Non-pigmented ciliary epithelial cell (primary cell): ENCODE measurements around the gene EWSR1.
"Not testable (repeated sequence)": the region's sequence is repeated elsewhere in the genome, so short reads cannot be mapped to it uniquely, and the experiment has no call there.

Experiments
- DNase-seq: peaks from one replicate; pipeline ENCODE4 v3.0.0-alpha.2; 2010; ENCODE audit warnings: low read depth

The EWSR1 gene

GRCh38 chr22:29267858-29268510, at the start of gene EWSR1, which contains the start of gene RHBDD3:
EWSR1 (plus strand) TSS chr22:29268268; CDS start chr22:29268337, 69 bp downstream.
RHBDD3 (minus strand) TSS chr22:29267981; CDS start chr22:29265626, 2,355 bp downstream.
- peak; percentile 86 for DNase-seq

- no peak for DNase-seq
Measured at GRCh38 chr22:29218758-29219408, 49.2 kb upstream of the EWSR1 start.

DNA sequence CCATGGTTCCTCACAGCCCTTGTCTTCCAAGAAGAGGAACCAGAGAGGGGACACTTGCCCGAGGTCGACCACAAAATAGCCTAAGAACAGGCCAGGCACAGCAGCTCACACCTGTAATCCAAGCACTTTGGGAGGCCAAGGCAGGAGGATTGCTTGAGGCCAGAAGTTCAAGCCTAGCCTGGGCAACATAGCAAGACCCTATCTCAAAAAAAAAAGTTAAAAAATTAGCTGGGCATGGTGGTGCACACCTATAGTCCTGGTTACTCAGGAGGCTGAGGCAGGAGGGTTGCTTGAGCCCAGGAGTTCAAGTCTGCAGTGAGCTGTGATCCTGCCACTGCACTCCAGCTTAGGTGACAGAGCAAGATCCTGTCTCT, 48.7 kb upstream of the EWSR1 start:
- not testable (repeated sequence) for DNase-seq

DNA sequence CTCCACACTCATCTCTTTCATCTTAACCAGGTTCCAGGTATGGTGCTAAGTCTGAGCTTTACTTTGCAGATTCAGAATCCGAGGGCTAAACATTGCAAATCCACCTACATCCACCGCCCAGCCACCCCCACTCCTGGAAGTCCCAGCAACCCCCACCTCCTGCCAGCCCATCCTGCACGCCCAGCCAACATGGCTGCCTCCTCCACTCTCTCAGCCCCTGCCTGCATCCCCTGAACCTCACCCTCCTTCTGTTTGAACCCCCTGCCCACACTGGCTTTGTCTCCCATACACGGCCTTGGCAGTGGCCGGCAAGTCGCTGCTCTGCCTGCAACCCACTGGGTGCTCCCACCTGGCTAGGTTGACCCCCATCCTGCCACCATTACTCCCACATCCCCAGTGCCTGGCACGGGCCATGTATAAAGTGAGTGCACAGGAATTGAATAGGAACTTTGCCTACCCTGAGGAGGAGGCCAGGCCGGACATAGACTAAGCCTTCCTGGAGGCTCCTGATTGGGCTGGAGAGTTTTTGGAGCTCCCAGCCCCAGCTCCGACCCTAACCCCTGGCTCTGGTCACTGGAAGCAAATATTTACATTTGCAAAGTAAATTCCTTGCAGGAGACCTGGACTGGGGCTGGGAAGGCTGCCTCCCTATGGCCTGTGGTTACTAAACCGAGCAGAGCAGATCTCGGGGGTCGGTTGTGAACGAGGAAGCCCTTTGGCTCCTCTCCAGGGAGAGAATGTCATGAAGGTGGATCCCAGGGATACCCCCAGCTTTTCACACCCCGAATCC, 48.0 kb upstream of the EWSR1 start:
- no peak for DNase-seq

DNA sequence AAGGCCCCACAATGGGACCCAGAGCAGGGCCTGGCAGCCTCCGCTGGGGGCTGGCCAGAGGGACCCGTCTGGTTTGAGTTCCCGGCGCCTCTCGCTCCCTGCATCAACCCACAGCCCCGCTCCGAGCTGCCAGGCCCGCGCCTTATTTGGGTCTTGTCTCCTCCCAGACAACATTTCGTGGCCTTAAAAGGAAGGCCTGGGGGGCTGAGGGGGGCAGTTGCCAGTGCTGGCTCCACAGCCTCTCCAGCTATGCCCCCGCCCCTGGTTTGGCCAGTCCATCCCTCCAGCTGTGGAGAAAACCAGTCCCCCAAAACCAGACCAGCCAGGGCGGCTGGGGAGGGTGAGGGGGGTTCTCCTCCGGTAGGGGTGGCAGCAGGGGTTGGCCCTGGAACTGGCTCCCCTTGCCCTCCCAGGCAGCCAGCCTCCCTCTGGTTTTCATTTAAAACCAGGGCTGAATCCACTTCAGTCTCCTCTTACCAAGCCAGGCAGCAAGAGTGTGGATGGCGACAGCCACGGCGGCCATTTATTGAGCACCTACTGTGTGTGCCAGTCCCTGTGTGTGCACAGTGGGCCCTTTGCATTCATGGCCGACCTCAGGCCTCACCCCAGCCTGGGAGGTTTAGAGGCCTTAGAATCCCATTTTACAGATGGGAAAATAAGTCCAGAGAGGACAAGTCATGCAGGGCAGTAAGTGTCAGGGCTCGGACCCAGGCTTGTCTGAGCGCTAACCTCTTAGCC, 43.8 kb upstream of the EWSR1 start:
- no peak for DNase-seq

DNA sequence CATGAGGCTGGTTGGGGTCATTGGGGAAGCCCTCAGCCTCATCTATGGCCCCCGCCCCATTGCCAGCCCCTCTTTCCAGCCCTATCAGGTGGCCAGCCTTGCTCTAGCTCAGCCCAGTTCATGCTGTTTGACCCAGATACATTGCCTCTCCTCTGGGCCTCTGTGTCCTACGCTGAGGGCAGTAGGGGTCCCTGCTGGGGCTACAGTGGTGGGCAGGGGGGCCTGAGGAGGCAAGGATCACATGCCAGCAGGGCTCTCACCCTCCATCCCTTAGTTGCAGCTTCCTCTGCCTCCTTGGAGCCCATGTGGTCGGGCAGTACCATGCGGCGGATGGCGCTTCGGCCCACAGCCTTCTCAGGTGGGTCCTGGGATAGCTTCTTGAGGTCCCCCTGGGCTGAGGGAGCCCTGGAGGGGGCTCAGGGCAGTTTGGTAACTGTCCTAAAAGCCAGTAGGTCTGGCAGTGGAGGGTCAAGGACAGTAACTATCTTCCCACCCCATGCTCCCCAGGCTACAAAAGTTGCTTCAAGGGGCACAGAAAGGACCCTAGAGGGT, 43.1 kb upstream of the EWSR1 start:
- DNase-seq = no peak

GRCh38 chr22:29225422-29226090, 42.5 kb upstream of the EWSR1 start:
- DNase-seq = no peak

DNA sequence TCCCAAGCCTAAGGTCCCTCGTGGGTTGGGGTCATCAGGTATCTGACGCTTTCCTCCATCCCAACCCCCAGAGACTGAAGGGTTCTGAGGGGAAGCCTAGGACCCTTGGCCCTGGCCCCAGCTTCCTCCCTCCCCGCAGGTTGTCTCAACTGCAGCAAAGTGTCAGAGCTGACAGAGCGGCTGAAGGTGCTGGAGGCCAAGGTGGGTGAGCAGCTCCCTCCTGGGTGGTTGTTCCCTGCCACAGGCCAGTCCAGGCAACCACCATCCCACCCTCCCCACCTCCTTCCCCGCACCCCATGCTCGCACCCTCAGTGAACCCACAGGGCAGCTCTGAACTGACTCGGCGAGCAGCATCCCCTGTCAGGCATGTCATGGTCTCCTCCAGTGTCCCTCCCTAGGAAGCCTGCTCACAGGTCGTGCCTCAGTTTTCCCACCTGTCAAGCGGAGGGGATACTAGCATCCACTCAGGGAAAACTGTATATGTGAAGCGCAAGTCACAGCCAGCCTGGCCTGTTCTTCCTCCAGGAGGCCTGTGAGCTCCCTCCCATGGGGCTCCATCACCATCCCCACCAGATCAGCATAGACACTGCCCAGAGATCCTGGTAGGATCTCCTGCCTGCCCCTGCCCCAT, 41.6 kb upstream of the EWSR1 start:
- DNase-seq = no peak

- no peak for DNase-seq
Measured at GRCh38 chr22:29230972-29231875, 36.8 kb upstream of the EWSR1 start.

DNA sequence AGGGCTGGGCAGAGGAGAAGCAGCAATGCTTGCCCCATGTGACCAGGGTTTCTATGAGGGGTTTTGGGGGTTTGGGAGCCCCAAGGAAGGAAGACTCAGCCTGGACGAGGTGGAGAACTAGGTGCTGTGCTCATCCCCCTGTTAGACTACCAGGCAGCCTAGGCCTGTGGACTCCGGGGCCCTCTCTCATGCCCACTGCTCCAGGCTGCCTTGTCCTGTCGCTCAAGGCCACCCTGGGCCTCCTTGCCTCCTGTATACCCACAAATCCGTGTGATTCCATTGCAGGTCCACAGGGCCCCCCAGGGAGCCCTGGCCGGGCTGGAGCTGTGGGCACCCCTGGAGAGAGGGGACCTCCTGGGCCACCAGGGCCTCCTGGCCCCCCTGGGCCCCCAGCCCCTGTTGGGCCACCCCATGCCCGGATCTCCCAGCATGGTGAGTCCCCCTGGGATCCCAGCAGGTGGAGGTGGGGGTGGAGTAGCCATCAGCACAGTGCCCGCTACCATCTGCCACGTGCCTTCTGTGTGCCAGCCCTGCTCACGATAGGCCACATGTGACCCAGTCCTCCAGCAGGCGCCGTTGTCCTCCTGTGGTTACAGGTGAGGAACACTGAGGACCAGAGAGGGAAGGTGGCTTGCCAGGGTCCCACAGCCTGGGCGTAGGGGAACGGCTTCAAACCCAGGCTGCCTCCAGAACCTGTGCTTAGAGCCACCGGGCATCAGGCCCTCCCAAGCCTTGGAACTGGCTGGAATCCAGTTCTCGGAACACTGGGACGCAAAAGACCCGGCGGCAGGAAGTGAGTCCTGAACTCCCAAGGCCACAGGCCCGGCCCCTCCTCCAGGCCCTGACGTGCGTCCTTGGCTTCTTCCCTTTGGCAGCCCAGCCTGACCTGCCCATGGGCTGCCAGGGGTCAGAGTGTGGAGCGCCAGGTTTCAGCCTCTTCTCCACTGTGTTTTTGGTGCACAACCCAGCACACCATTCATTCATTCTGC, 35.8 kb upstream of the EWSR1 start:
- no peak for DNase-seq

GRCh38 chr22:29233277-29233877, 34.7 kb upstream of the EWSR1 start:
- DNase-seq = no peak

DNA sequence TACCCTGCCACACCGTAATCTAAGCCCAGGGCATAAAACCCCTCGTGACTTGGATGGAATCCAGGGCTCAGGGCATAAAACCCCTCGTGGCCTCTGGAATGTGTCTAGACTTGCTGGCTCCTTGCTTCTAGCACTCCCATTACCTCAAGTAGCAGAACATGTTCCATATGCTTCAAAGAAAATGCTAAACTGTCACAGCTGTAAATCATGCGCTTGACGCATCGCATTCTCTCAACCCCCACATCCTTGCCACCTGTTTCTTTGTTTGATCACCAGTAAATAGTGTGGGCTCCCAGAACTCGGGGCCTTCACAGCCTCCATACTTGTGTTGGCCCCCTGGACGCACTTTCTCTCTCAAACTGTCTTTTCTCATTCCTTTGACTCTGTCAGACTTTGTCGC, 27.6 kb upstream of the EWSR1 start:
- not testable (repeated sequence) for DNase-seq

DNA sequence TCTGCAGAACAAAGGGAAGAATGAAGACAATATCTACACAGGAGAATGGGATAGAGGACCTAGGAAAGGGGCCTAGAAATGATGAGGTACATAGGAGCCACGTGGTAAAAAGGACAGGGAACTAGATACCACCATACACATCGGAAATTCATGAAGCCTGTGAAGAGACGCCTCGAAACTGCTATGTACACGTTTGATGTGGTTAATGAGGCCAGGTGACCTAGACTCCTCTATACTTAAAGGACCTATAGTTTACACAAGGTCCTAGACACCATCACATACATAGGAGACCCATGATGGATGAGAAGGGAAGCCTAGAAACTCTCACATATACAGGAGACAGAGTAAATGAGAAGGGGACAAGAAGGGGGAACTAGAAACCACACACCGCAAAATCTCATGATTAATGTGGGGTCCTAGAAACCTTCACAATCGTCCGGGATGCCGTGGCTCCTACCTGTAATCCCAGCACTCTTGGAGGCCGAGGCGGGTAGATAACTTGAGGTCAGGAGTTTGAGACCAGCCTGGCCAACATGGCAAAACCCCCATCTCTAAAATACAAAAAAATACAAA, 24.1 kb upstream of the EWSR1 start:
- DNase-seq = no peak

GRCh38 chr22:29244785-29245625, 23.1 kb upstream of the EWSR1 start:
- DNase-seq = no peak

GRCh38 chr22:29245626-29246385, 22.3 kb upstream of the EWSR1 start:
- DNase-seq = no peak

- not testable (repeated sequence) for DNase-seq
Measured at GRCh38 chr22:29247891-29248290, 20.2 kb upstream of the EWSR1 start.
